ENCODE results near the gene GNB1L.

DNA sequence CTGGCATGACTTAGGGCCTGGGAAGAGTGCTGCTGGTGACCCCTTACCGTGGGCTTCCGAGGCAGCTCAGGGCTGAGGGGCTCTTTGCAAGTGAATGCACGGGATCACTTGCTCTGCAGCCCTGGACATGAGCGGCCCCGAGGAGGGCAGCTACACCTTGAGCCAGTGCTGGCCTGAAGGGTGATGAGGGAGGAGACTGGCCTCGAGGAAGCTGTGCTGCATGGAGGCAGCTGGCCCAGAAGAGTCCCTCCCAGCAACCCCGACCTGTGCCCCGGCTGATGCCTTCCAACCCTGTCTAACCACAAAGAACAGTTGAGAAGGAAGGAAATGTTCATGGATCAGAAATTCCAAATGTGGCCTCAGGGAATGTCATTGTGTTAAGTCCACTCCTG lies 48.9 kb downstream of the GNB1L start:
- TF ChIP-seq, protein P1, sequence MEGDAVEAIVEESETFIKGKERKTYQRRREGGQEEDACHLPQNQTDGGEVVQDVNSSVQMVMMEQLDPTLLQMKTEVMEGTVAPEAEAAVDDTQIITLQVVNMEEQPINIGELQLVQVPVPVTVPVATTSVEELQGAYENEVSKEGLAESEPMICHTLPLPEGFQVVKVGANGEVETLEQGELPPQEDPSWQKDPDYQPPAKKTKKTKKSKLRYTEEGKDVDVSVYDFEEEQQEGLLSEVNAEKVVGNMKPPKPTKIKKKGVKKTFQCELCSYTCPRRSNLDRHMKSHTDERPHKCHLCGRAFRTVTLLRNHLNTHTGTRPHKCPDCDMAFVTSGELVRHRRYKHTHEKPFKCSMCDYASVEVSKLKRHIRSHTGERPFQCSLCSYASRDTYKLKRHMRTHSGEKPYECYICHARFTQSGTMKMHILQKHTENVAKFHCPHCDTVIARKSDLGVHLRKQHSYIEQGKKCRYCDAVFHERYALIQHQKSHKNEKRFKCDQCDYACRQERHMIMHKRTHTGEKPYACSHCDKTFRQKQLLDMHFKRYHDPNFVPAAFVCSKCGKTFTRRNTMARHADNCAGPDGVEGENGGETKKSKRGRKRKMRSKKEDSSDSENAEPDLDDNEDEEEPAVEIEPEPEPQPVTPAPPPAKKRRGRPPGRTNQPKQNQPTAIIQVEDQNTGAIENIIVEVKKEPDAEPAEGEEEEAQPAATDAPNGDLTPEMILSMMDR (IDR thresholded peaks at IDR 0.05), result no peak
- TF ChIP-seq EZH2 (IDR thresholded peaks at IDR 0.05) (no peak), EZH2phosphoT487 (IDR thresholded peaks at IDR 0.05) (no peak)

Data from neural progenitor cell (in vitro differentiated cells).